Measurements from ENCODE around the gene NUDC.
A peak's percentile ranks its signal among the peaks of the same experiment; 100 is the strongest.
"Not testable (repeated sequence)": the region's sequence is repeated elsewhere in the genome, so short reads cannot be mapped to it uniquely, and the experiment has no call there.

The NUDC gene

GRCh38 chr1:26921540-26922430 is at the start of gene NUDC:
NUDC (plus strand) TSS chr1:26921743; CDS start chr1:26921849, 106 bp downstream.
- peak; percentile 95 for DNase-seq

GRCh38 chr1:26873097-26873496 is 48.4 kb upstream of the NUDC start:
- DNase-seq = not testable (repeated sequence)

GRCh38 chr1:26874896-26875295 is 46.6 kb upstream of the NUDC start:
- no peak for DNase-seq

GRCh38 chr1:26877326-26877725 is 44.2 kb upstream of the NUDC start:
- DNase-seq = no peak

- DNase-seq = no peak
These were observed 41.8 kb upstream of the NUDC start for GRCh38 chr1:26879793-26880192.

GRCh38 chr1:26881611-26882010 is 39.9 kb upstream of the NUDC start:
- DNase-seq = not testable (repeated sequence)

- no peak for DNase-seq
These were observed 38.7 kb upstream of the NUDC start for GRCh38 chr1:26882696-26883463.

- no peak for DNase-seq
These were observed 34.4 kb upstream of the NUDC start for GRCh38 chr1:26887125-26887524.

GRCh38 chr1:26888231-26888630 is 33.3 kb upstream of the NUDC start:
- no peak for DNase-seq

- DNase-seq = peak; percentile 75
These were observed 31.7 kb upstream of the NUDC start, which contains the start of gene GPN2 for GRCh38 chr1:26889551-26890466. GPN2 (minus strand) TSS chr1:26890283; CDS start chr1:26890096, 187 bp downstream.

- DNase-seq = no peak
These were observed 31.1 kb upstream of the NUDC start for GRCh38 chr1:26890467-26890796.

- DNase-seq = no peak
These were observed 27.3 kb upstream of the NUDC start for GRCh38 chr1:26894263-26894662.

GRCh38 chr1:26897351-26897750 is 24.2 kb upstream of the NUDC start:
- no peak for DNase-seq

- DNase-seq = peak; percentile 96
These were observed 21.3 kb upstream of the NUDC start, which contains the start of gene GPATCH3 for GRCh38 chr1:26900001-26900814. GPATCH3 (minus strand) TSS chr1:26900467; CDS start chr1:26900442, 25 bp downstream.

- DNase-seq = no peak
These were observed 20.6 kb upstream of the NUDC start for GRCh38 chr1:26900815-26901511.

GRCh38 chr1:26907071-26907917 is 14.2 kb upstream of the NUDC start:
- DNase-seq = no peak

- no peak for DNase-seq
These were observed 11.6 kb upstream of the NUDC start for GRCh38 chr1:26909951-26910342.

- no peak for DNase-seq
These were observed 11.0 kb upstream of the NUDC start for GRCh38 chr1:26910343-26911160.
